GM18870 (cell line): Measurements from ENCODE around the gene VPS4A.
"Not testable (repeated sequence)": the region's sequence is repeated elsewhere in the genome, so short reads cannot be mapped to it uniquely, and the experiment has no call there.

Source experiments
- ATAC-seq: cut with Tn5 transposase; IDR thresholded peaks from one replicate; pipeline ENCODE4 v1.9.1; 2021; ENCODE audit warnings: moderate library complexity; ENCODE audit not compliant: unreplicated experiment

VPS4A gene

GRCh38 chr16:69310653-69311532 is at the start of gene VPS4A:
Gene VPS4A (plus strand): TSS chr16:69311350. CDS start chr16:69311512, 162 bp downstream.
- peak; percentile 67 for ATAC-seq

GRCh38 chr16:69266334-69267063 is 44.7 kb upstream of the VPS4A start:
- ATAC-seq: no peak

- no peak for ATAC-seq
Observed at GRCh38 chr16:69267633-69268032, 43.5 kb upstream of the VPS4A start.

GRCh38 chr16:69270395-69270794 is 40.8 kb upstream of the VPS4A start:
- ATAC-seq: no peak

GRCh38 chr16:69270831-69271230 is 40.3 kb upstream of the VPS4A start:
- ATAC-seq: no peak

- ATAC-seq: no peak
Observed at GRCh38 chr16:69273009-69273408, 38.1 kb upstream of the VPS4A start.

- no peak for ATAC-seq
Observed at GRCh38 chr16:69274699-69275235, 36.4 kb upstream of the VPS4A start.

- ATAC-seq: no peak
Observed at GRCh38 chr16:69276148-69277115, 34.7 kb upstream of the VPS4A start.

GRCh38 chr16:69277413-69277812 is 33.7 kb upstream of the VPS4A start:
- no peak for ATAC-seq

- ATAC-seq: no peak
Observed at GRCh38 chr16:69283851-69284250, 27.3 kb upstream of the VPS4A start.

GRCh38 chr16:69285240-69285639 is 25.9 kb upstream of the VPS4A start:
- no peak for ATAC-seq

- ATAC-seq: no peak
Observed at GRCh38 chr16:69286941-69287713, 24.0 kb upstream of the VPS4A start.

GRCh38 chr16:69291657-69292056 is 19.5 kb upstream of the VPS4A start:
- not testable (repeated sequence) for ATAC-seq

- no peak for ATAC-seq
Observed at GRCh38 chr16:69293401-69293800, 17.7 kb upstream of the VPS4A start.

GRCh38 chr16:69294051-69294450 is 17.1 kb upstream of the VPS4A start:
- ATAC-seq: no peak

- not testable (repeated sequence) for ATAC-seq
Observed at GRCh38 chr16:69296771-69297170, 14.4 kb upstream of the VPS4A start.

- ATAC-seq: no peak
Observed at GRCh38 chr16:69298261-69298660, 12.9 kb upstream of the VPS4A start.

- no peak for ATAC-seq
Observed at GRCh38 chr16:69301187-69301586, 10.0 kb upstream of the VPS4A start.

- ATAC-seq: no peak
Observed at GRCh38 chr16:69301861-69302260, 9.3 kb upstream of the VPS4A start.

GRCh38 chr16:69302301-69302700 is 8.8 kb upstream of the VPS4A start:
- ATAC-seq: no peak
